Ovary (tissue), 3 donors: ENCODE measurements around the gene SERPINH1.

Source experiments
- EP300 ChIP-seq: sonication (generic); formaldehyde crosslinking; IDR thresholded peaks from one replicate; pipeline ENCODE4 v1.6.1; 2017; ENCODE audit warnings: antibody characterized with exemption
- TF ChIP-seq, protein P1 (sequence below), 3 donors: fragments of 450-650 bp in 2 of 3; fragments of 200-600 bp in 1 of 3; IDR thresholded peaks; one replicate each; pipeline versions ENCODE4 v1.5.1 to v1.8.0; 2016 to 2022; ENCODE audit warnings: antibody characterized with exemption in 3 of 3, mild to moderate bottlenecking in 1 of 3
- donor health status: DM: no; HTN: no; CAD: no.

- TF ChIP-seq, protein P1, sequence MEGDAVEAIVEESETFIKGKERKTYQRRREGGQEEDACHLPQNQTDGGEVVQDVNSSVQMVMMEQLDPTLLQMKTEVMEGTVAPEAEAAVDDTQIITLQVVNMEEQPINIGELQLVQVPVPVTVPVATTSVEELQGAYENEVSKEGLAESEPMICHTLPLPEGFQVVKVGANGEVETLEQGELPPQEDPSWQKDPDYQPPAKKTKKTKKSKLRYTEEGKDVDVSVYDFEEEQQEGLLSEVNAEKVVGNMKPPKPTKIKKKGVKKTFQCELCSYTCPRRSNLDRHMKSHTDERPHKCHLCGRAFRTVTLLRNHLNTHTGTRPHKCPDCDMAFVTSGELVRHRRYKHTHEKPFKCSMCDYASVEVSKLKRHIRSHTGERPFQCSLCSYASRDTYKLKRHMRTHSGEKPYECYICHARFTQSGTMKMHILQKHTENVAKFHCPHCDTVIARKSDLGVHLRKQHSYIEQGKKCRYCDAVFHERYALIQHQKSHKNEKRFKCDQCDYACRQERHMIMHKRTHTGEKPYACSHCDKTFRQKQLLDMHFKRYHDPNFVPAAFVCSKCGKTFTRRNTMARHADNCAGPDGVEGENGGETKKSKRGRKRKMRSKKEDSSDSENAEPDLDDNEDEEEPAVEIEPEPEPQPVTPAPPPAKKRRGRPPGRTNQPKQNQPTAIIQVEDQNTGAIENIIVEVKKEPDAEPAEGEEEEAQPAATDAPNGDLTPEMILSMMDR (IDR thresholded peaks at IDR 0.05) = peak; percentile 91 to 96 (median 92)
- TF ChIP-seq EP300 = no peak
These were observed 14.4 kb upstream of the SERPINH1 start for GRCh38 chr11:75547617-75548058.
